HAP-1 (cell line): ENCODE results near the gene ADGRE2.

Experiments used
- DNase-seq, 2 experiments: peaks; one replicate each; pipeline ENCODE4 v3.0.0-alpha.2; 2016 to 2020; ENCODE audit warnings: low spot score in 2 of 2
- H3K27me3 ChIP-seq: fragments of 250-450 bp; sonication (Bioruptor Pico); 2 replicates; pipeline ENCODE4 v1.5.1; 2020; ENCODE audit warnings: low read depth, mild to moderate bottlenecking, moderate library complexity
- H3K36me3 ChIP-seq: fragments of 250-450 bp; sonication (Bioruptor Pico); replicated peaks from 2 replicates; pipeline ENCODE4 v1.5.1; 2020; ENCODE audit warnings: mild to moderate bottlenecking
- H3K4me1 ChIP-seq: fragments of 250-450 bp; sonication (Bioruptor Pico); 2 replicates; pipeline ENCODE4 v1.5.1; 2020; ENCODE audit warnings: mild to moderate bottlenecking
- H3K4me3 ChIP-seq: fragments of 250-450 bp; sonication (Bioruptor Pico); 2 replicates; pipeline ENCODE4 v1.5.1; 2020; ENCODE audit warnings: mild to moderate bottlenecking, moderate library complexity
- H3K9me3 ChIP-seq: fragments of 250-450 bp; sonication (Bioruptor Pico); 2 replicates; pipeline ENCODE4 v1.5.1; 2020; ENCODE audit warnings: mild to moderate bottlenecking, moderate library complexity
- in situ Hi-C: fragments of 300-500 bp; cut with MboI; formaldehyde crosslinking; loops from 3 replicates; pipeline ENCODE4 v1.14.3; 2020; ENCODE audit warnings: low sequenced_read_pairs, inconsistent platforms, mixed read lengths

ADGRE2 gene

GRCh38 chr19:14694641-14695266, 83.6 kb downstream of the ADGRE2 start:
- Histone ChIP-seq H3K9me3 (no peaks in the 10 kb centered on the region), H3K4me3 (no peak overlapping the region), H3K4me1 (peaks cover 6% of the 10 kb centered on the region), H3K36me3 (peaks cover 5% of the 10 kb centered on the region), H3K27me3 (no peaks in the 10 kb centered on the region)
- in situ Hi-C loops: no loop called here
- DNase-seq: no peak

- Histone ChIP-seq H3K27me3 (no peaks in the 10 kb centered on the region), H3K4me3 (peak within 1 kb of the TSS; percentile 61), H3K4me1 (peaks cover 9% of the 10 kb centered on the region), H3K36me3 (no peaks in the 10 kb centered on the region), H3K9me3 (no peaks in the 10 kb centered on the region)
- DNase-seq: peak; percentile 86 to 100
- in situ Hi-C loops: loop anchor here (5.0 kb wide), 1 partner anchor 118 kb away; the partner anchor contains the start of gene NDUFB7
Observed at GRCh38 chr19:14689598-14690503, 88.5 kb downstream of the ADGRE2 start, which contains the start of gene ZNF333. ZNF333 (plus strand) TSS chr19:14690048; CDS start chr19:14693492, 3,444 bp downstream.

- H3K36me3 ChIP-seq: no peaks in the 10 kb centered on the region
- in situ Hi-C loops: loop anchor here (5.0 kb wide), 1 partner anchor 114 kb away; the partner anchor contains the start of gene NDUFB7
- no peaks in the 10 kb centered on the region for H3K9me3 ChIP-seq
- DNase-seq: peak in 1 of 2 experiments; percentile 16
- H3K4me3 ChIP-seq: no peak overlapping the region
- peaks cover 9% of the 10 kb centered on the region for H3K4me1 ChIP-seq
- no peaks in the 10 kb centered on the region for H3K27me3 ChIP-seq
Observed at GRCh38 chr19:14686411-14686810, 91.9 kb downstream of the ADGRE2 start.

GRCh38 chr19:14683439-14683838, 94.9 kb downstream of the ADGRE2 start:
- Histone ChIP-seq H3K9me3 (no peaks in the 10 kb centered on the region), H3K4me3 (no peak overlapping the region), H3K36me3 (no peaks in the 10 kb centered on the region), H3K27me3 (no peaks in the 10 kb centered on the region), H3K4me1 (no peaks in the 10 kb centered on the region)
- in situ Hi-C loops: no loop called here
- DNase-seq: no peak
